CD4-positive, alpha-beta T cell treated with Interferon gamma for 1 hour (primary cell): ENCODE results near the gene TNFRSF8.

ENCODE experiments used
- DNase-seq: peaks from one replicate; pipeline ENCODE4 v3.0.0-alpha.2; 2020

The TNFRSF8 gene

DNA sequence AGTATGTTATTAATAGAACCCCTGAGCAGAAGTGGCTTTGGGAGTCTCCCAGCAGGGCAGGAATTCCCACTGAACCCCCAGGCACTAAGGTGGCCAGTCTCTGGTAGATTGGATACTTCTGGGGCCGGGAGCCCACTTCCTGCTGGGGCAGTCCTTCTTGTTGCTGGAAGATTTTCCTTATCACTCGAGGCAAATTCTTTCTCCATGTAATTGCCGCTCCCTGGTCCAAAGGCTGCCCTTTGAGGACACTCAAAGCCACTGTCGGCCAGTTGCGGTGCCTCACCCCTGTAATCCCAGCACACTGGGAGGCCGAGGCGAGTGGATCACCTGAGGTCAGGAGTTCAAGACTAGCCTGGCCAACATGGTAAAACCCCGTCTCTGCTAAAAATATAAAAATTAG, 81.1 kb downstream of the TNFRSF8 start:
- no peak for DNase-seq

DNA sequence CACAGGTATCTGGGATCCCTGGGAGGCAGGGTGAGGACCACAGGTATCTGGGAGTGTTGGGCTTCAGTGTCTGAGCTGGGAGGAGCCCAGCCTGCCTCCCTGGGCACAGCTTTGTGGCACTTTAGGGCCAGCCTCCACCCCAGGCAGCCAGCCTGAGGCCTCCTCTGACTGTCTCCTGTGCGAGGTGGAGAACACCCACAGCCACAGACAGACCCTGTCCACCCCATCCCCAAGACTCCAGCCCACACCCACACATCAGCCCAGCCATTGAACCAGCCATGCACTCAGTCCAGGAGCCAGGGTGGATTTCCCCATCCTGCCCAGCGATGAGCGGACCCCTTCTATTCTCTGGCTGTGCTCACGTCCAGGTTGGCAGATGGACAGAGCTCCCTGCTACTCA, 81.9 kb downstream of the TNFRSF8 start:
- DNase-seq, result no peak

- DNase-seq, result no peak
Measured at GRCh38 chr1:12145616-12146342, 82.7 kb downstream of the TNFRSF8 start.

GRCh38 chr1:12146343-12147112, 83.4 kb downstream of the TNFRSF8 start:
- no peak for DNase-seq

- DNase-seq, result no peak
Measured at GRCh38 chr1:12147201-12147701, 84.1 kb downstream of the TNFRSF8 start.

DNA sequence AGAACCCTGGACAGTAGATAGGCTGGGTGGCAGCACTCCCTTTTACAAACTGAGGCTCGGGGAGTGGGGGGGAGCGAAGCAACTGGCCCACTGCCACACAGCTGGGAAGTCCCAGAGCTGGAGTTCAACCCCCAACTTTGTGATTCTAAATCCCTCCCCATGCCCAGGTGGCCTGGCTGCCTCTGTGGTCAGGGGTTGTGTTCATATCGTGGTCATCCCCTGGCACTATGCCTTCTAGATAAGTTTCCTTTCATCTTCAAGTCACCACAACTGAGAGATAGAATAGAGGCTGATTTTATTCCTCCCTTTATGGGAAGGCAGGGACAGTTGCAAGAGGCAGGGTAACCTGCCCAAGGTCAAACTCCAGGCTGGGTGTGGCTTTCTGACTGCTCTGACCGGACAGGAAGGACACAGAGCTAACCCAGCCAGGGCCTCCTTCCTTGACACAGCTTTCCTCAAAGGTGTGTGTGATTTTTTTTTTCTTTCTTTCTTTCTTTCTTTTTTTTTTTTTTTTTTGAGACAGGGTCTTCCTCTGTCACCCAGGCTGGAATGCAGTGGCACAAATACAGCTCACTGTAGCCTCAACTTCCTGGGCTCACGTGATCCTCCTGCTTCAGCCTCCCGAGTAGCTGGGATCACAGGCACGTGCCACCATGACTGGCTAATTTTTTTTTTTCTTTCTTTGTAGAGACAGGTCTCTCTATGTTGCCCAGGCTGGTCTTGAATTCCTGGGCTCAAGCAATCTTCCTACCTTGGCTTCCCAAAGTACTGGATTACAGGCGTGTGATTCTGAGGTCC, 85.3 kb downstream of the TNFRSF8 start:
- DNase-seq, result no peak

DNA sequence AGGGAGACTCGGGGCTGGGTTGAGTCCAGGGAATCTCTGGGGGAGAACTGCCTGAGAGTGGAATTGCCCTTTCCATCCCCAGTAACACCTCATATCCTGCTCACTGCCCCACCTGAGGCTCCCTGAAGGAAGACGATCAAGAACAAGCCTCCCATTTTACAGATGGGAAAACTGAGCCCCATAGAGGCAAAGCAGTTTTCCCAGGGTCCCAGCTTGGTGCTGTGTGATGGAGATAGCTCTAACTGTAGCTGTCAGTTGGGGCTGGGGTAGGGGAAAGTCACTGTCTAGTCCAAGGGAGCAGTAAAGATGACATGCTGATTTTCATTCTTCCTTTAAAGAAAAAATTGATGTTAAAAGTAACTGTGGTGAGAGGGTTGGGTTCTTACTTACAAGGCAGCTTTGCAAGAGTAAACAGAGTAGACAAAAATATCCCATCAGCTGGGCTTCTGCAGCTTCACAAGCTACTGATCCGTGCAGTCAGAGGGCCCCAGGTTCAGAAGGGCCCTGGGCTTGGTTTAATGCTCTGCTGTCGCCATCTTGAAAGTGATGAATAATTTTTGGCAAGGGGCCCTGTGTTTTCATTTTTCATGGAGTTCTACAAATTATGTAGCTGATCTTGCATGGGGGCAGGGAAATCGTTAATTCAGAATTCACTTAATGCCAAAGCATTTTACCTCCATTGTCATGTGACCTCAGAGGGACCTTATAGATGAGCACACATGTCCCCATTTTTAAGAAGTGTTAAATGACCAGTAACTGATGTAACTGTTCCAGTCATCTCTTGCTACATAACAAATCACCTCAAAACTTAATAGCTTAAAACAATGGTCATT, 86.1 kb downstream of the TNFRSF8 start:
- no peak for DNase-seq

- no peak for DNase-seq
Measured at GRCh38 chr1:12149791-12150175, 86.7 kb downstream of the TNFRSF8 start.

DNA sequence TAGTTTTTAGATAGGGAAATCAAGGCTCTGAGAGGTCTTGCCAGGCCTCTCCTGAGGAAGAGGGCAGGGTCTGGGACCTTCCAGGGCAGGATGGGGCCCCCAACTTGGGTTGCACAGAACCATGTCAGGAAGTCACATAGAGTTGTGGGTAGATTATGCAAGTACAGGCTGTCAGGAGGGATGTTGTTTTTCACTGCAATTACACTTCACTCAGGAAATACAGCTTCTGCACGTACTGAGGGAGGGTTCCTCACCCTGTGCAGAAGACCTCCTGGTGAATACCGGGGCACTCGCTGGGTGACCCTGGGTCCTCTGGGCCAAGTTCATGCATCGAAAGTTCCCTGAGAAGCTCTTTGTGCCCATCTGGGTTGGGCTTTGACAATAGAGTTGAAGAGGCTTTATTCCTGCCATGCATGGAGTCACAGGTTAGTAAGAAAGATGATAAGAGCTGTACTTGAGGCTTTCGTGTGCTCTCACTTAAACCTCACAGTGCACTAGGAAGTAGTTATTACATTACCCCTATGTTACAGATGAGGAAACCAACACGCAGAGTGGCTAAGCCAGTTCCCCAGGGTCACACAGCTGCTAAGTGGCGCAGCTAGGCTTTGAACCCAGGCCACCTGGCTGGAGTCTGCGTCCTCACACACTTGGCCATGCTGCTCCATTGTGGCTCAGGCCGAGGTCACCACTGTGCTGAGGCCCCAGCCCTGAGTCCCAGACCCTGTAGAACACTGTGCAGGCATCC, 87.5 kb downstream of the TNFRSF8 start:
- DNase-seq, result no peak

- DNase-seq, result no peak
Measured at GRCh38 chr1:12151465-12151864, 88.4 kb downstream of the TNFRSF8 start.

DNA sequence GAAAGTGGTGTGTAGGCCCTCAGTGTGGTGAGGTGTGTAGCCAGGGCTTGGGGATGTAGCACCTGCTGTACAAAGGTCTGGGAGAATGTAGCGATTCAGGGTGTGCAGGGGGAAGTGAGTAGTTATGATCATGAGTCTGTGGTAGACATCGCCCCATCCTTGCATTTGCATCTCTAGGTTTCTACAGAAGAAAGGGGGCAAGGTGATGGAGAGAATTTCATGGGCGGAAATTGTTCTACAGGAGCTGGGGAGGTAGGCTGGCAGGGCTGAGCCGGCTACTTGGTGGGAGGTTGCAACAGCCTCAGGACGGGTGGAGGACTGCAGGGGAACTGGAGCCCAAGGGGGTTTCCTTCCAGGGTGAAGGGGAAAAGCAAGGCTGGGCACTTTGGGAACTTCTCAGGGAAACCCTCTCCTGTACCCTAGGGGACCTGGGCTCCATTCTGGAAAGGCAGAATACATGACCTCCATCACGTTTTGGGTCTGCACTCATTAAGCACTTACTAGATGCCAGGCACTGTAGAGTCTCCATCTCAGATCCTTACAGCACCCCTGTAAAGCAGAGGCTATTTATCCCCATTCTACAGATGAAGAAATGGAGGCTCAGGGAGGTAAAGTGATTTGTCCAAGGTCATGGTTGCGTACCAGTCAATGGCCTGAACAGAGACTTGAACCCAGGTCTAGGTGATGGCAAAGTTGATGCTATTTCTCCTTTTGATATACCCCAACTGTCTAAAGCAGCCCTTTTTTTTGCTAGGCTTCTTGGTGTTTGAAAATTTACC, 89.2 kb downstream of the TNFRSF8 start:
- peak; percentile 64 for DNase-seq

GRCh38 chr1:12153181-12153785, 90.2 kb downstream of the TNFRSF8 start:
- peak; percentile 85 for DNase-seq

DNA sequence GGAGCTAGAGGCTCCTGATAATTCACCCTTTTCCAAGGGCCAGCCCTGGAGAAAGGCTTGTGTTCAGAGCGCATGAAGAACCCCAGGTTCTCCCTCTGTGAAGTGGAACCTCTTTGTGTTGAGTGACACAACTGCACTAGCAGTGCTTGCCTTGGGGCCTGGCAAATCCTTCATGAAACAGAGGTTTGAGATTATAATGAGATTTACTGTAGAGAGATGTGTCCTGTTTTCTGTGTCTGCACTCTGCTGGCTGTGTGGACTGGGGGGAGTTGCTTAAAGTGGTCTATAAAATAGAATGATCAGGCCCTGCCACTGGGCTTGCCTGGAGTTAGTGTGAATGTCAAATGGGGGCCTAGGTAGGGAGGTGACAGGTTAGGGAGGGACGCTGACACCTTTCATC, 92.2 kb downstream of the TNFRSF8 start:
- DNase-seq, result no peak

- no peak for DNase-seq
Measured at GRCh38 chr1:12157366-12158231, 94.5 kb downstream of the TNFRSF8 start.

DNA sequence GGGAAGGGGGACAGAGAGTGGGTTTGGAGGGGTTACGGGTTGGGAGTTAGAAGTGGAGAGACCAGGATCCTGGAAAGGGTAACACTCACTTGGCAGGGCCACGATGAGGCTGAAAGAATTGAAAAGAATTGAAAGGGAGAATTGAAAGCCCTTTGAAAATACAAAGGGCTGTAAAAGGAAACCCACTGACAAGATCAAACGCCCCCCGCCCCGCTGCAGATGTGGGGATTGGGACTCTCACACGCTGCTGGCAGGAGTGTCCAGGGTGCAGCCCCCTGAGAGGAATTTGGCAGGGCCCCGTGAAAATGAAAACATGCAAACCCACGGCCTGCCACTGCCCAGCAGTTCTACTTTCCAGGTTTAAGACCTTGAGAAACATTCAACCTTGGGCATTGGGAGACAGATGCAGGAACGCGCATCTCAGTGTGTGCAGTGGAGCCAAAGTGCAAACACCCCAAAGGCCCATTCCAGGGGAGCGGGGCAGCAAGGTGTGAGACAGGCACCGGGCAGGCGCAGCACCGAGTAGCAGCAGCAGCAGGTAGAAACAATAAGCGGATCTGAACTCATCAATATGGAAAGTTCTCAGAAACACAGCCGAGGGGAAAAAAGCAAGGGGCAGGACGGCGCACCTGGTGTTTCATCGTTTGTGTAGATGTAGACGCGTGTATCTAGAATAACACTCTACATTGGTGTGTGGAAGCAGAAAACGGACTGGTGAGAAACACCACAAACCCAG, 95.4 kb downstream of the TNFRSF8 start:
- no peak for DNase-seq

DNA sequence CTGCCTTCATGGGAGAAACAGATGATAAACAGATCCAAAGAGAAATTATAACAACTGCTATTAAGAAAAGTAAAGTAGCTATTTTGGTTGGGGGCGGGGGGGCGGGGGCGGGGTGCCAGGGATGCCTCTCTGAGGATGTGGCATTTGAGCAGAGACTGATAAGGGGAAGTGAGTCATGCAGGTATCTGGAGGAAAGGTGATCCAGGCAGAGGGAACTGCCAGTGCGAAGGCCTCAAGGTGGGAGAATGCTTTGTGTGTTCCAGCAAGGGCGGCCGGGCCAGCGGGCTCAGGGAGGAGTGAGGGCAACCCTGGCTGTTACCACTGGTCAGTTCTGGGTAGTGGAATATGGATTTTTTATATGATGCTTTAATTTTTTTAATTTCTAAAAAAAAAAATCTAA, 96.7 kb downstream of the TNFRSF8 start:
- no peak for DNase-seq

DNA sequence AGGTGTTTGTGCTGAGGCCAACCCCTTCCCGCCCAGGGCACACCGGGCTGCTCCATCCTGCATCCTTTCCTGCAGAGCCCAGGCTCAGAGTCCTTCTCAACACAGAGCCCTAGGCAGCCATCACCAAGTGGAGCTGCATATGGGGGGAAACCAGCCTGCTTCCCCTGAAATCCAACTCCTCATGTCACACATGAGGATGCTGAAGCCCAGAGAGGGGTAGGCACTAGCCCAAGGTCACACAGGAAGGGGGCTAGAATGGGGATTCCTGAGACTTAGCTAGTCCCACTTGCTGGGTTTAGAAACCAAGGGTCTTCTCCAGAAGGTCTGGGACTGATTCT, 98.2 kb downstream of the TNFRSF8 start:
- DNase-seq, result no peak

- peak; percentile 83 for DNase-seq
Measured at GRCh38 chr1:12161662-12162458, 98.8 kb downstream of the TNFRSF8 start.
